HG03025 (cell line): ENCODE results near the gene PPP1R37.
A peak's percentile ranks its signal among the peaks of the same experiment; 100 is the strongest.

Experiments used
- ATAC-seq: cut with Tn5 transposase; IDR thresholded peaks from one replicate; pipeline ENCODE4 v1.9.1; 2021; ENCODE audit warnings: mild to moderate bottlenecking, moderate library complexity; ENCODE audit not compliant: unreplicated experiment, low FRiP score

The PPP1R37 gene

GRCh38 chr19:45163751-45164460 is 70.9 kb downstream of the PPP1R37 start:
- ATAC-seq, result no peak

- no peak for ATAC-seq
Measured at GRCh38 chr19:45164577-45165335, 71.8 kb downstream of the PPP1R37 start.

GRCh38 chr19:45166723-45167252 is 73.8 kb downstream of the PPP1R37 start:
- ATAC-seq, result no peak

GRCh38 chr19:45168767-45169351 is 75.9 kb downstream of the PPP1R37 start:
- ATAC-seq, result no peak

- ATAC-seq, result no peak
Measured at GRCh38 chr19:45169602-45170001, 76.6 kb downstream of the PPP1R37 start.

GRCh38 chr19:45170146-45171106 is 77.4 kb downstream of the PPP1R37 start:
- no peak for ATAC-seq

- no peak for ATAC-seq
Measured at GRCh38 chr19:45171211-45171623, 78.2 kb downstream of the PPP1R37 start.

- ATAC-seq, result no peak
Measured at GRCh38 chr19:45172173-45172572, 79.2 kb downstream of the PPP1R37 start.

GRCh38 chr19:45172611-45173208 is 79.7 kb downstream of the PPP1R37 start:
- ATAC-seq, result no peak

- ATAC-seq, result no peak
Measured at GRCh38 chr19:45173816-45174215, 80.8 kb downstream of the PPP1R37 start.

- ATAC-seq, result no peak
Measured at GRCh38 chr19:45175515-45176345, 82.8 kb downstream of the PPP1R37 start.

- peak; percentile 1 for ATAC-seq
Measured at GRCh38 chr19:45177817-45178261, 84.9 kb downstream of the PPP1R37 start, which contains the start of gene TRAPPC6A. Gene TRAPPC6A (minus strand): TSS chr19:45178237. CDS start chr19:45178218, 19 bp downstream.

- ATAC-seq, result peak; percentile 78
Measured at GRCh38 chr19:45178262-45179071, 85.5 kb downstream of the PPP1R37 start, which contains the start of gene BLOC1S3. Gene BLOC1S3 (plus strand): TSS chr19:45178784. CDS start chr19:45179297, 513 bp downstream.

GRCh38 chr19:45179072-45179891 is 86.3 kb downstream of the PPP1R37 start:
- ATAC-seq, result no peak

GRCh38 chr19:45179892-45180370 is 87.0 kb downstream of the PPP1R37 start:
- no peak for ATAC-seq

- no peak for ATAC-seq
Measured at GRCh38 chr19:45180936-45181335, 88.0 kb downstream of the PPP1R37 start.

- ATAC-seq, result no peak
Measured at GRCh38 chr19:45182758-45183157, 89.8 kb downstream of the PPP1R37 start.
